ENCODE data around the gene RORC. TPM values are rescaled to one million over a fixed set of nuclear protein-coding genes. Genes with fewer than 3 reads are reported as not detected.
A peak's percentile ranks its signal among the peaks of the same experiment; 100 is the strongest.

The RORC gene
- total and polyA plus RNA-seq, 2 of the 8 experiments (the other 6 are each of a cell fraction or from before 2014, with no cell fraction given): 0.44 to 0.54 TPM

- Histone ChIP-seq H2BK12ac (ENCODE audit: low read depth, low read length) (no peak overlapping the region), H2BK20ac (ENCODE audit: low read length) (no peak overlapping the region), H3K9me3 (ENCODE audit: insufficient read depth in 2 of 2, low read depth in 1 of 2, low read length in 1 of 2) (no peaks in the 10 kb centered on the region), H2BK15ac (ENCODE audit: low read length) (no peak overlapping the region), H3K56ac (replicated peaks; ENCODE audit: insufficient read length, low read depth, low read length) (no peak overlapping the region), H3K23me2 (ENCODE audit: low read depth, low read length) (no peaks in the 10 kb centered on the region), H3K4ac (replicated peaks; ENCODE audit: insufficient read length, low read depth, low read length) (no peak overlapping the region), H3K79me1 (ENCODE audit: low read depth, low read length) (no peaks in the 10 kb centered on the region), H2BK120ac (replicated peaks; ENCODE audit: low read depth, low read length) (no peak overlapping the region), H3K27ac (ENCODE audit: low read depth, low read length) (no peak overlapping the region), H4K5ac (ENCODE audit: insufficient read length, low read depth, low read length) (no peak overlapping the region), H4K91ac (replicated peaks; ENCODE audit: insufficient read length, low read length) (no peak overlapping the region), H4K20me1 (replicated peaks in 1 of 2; ENCODE audit: control insufficient read depth in 1 of 2, insufficient read depth in 2 of 2, low read length in 2 of 2) (no peaks in the 10 kb centered on the region), H3K23ac (ENCODE audit: insufficient read length) (no peak overlapping the region), H3K4me3 (ENCODE audit: extremely low read depth in 1 of 4, insufficient read depth in 2 of 4, low read depth in 3 of 4, low read length in 4 of 4) (no peak overlapping the region), H3K9ac (replicated peaks in 1 of 4; ENCODE audit: extremely low read depth in 1 of 4, low read depth in 3 of 4, low read length in 3 of 4) (no peak overlapping the region), H4K8ac (ENCODE audit: extremely low read depth, insufficient read depth, low read length) (0 out of 2 replicates have a peak overlapping the region, but pooled peaks have one; percentile 8), H2BK5ac (ENCODE audit: low read depth, low read length) (no peak overlapping the region), H3K27me3 (replicated peaks in 1 of 4; ENCODE audit: control insufficient read depth in 3 of 4, extremely low read depth in 1 of 4, insufficient read depth in 3 of 4, low read length in 3 of 4) (peaks cover 0 to 3% (median 1%) of the 10 kb centered on the region in 4 experiments; a peak in 1 of 7 replicates), H2AK5ac (ENCODE audit: low read depth, low read length) (no peak overlapping the region), H3K36me3 (ENCODE audit: control insufficient read depth in 2 of 4, insufficient read depth in 4 of 4, low read length in 3 of 4) (no peaks in the 10 kb centered on the region), H3K4me1 (replicated peaks in 1 of 4; ENCODE audit: control insufficient read depth in 3 of 4, insufficient read depth in 4 of 4, low read length in 3 of 4) (no peaks in the 10 kb centered on the region; a peak in 1 of 7 replicates), H3K14ac (ENCODE audit: insufficient read length) (no peak overlapping the region), H2AFZ (ENCODE audit: low read length) (no peak overlapping the region), H3K4me2 (ENCODE audit: insufficient read depth in 1 of 2, low read depth in 2 of 2, low read length in 2 of 2) (no peak overlapping the region), H3K79me2 (ENCODE audit: control insufficient read depth in 1 of 2, insufficient read depth in 2 of 2, low read length in 2 of 2) (no peaks in the 10 kb centered on the region), H3K18ac (ENCODE audit: extremely low read depth, low read length) (no peak overlapping the region)
- FAIRE-seq (no peak), DNase-seq (ENCODE audit: low read depth in 1 of 2, low spot score in 2 of 2) (no peak)
- CTCF ChIA-PET (ENCODE audit: partially characterized antibody): interaction anchor here (1.6 to 2.4 kb wide), 4 partner anchors 10 to 33 kb away, joined by 5 to 9 read pairs (median 8); partner anchors contain the start of gene TDRKH
- POLR2A ChIA-PET (ENCODE audit: partially characterized antibody): interaction anchor here (1.4 to 3.2 kb wide), 2 partner anchors 10 to 38 kb away, joined by 3 to 9 read pairs; partner anchors contain the start of gene MRPL9
- WGBS, 2 experiments (ENCODE audit: extremely low coverage in 1 of 2, insufficient coverage in 1 of 2, insufficient read length in 1 of 2, insufficient replicate concordance in 2 of 2, low coverage in 1 of 2, low lambda C conversion rate in 2 of 2, missing lambda C conversion rate in 1 of 2): 97% methylated on average over 12 of the region's 12 CpGs; no CpG with 5 or more reads in 1 of the 2 experiments
- TF ChIP-seq FOSL1 (IDR thresholded peaks at IDR 0.05; ENCODE audit: insufficient read depth, low read depth, low read length) (no peak), CHD2 (IDR thresholded peaks at IDR 0.05; ENCODE audit: low read length) (no peak), TAF1 (IDR thresholded peaks at IDR 0.05; ENCODE audit: low read depth, low read length) (no peak), TEAD4 (IDR thresholded peaks at IDR 0.05; ENCODE audit: low read depth, low read length) (no peak), BRCA1 (IDR thresholded peaks at IDR 0.05; ENCODE audit: low read depth, low read length) (no peak), JUN (IDR thresholded peaks at IDR 0.05; ENCODE audit: low read depth, low read length) (no peak), KDM4A (IDR thresholded peaks at IDR 0.05; ENCODE audit: low read depth, low read length, severe bottlenecking) (no peak), KDM5A (IDR thresholded peaks at IDR 0.05; ENCODE audit: low read length) (no peak), TBP (IDR thresholded peaks at IDR 0.05; ENCODE audit: low read depth, low read length) (no peak), SAP30 (IDR thresholded peaks at IDR 0.05; ENCODE audit: insufficient read depth, insufficient replicate concordance, low read length) (no peak), SIX5 (IDR thresholded peaks at IDR 0.05; ENCODE audit: low read depth, low read length) (no peak), CTBP2 (IDR thresholded peaks at IDR 0.05; ENCODE audit: borderline replicate concordance, insufficient read depth, insufficient read length, low read length) (no peak), POLR2A (IDR thresholded peaks at IDR 0.05; ENCODE audit: control extremely low read depth in 1 of 2, low read depth in 2 of 2, low read length in 2 of 2) (no peak), RAD21 (IDR thresholded peaks at IDR 0.05 in 1 of 2, conservative IDR thresholded peaks at IDR 0.05 in 1 of 2; ENCODE audit: low read depth in 2 of 2, low read length in 2 of 2) (no peak), SP1 (IDR thresholded peaks at IDR 0.05; ENCODE audit: low read depth, low read length) (no peak)
Observed at GRCh38 chr1:151801310-151801820, 30.2 kb downstream of the RORC start.

Measured in H1 (cell line).